Measurements from ENCODE around the gene PROM1.

- no peak for TF ChIP-seq CTCF (conservative IDR thresholded peaks at IDR 0.05; ENCODE audit: low read length)
- no peak for TF ChIP-seq EZH2phosphoT487 (IDR thresholded peaks at IDR 0.05; ENCODE audit: borderline replicate concordance)
Observed at GRCh38 chr4:15953625-15954024, 130.2 kb downstream of the PROM1 start.
